Measurements from ENCODE around the gene SPINK8. TPM values are rescaled to one million over a fixed set of nuclear protein-coding genes. Genes with fewer than 3 reads are reported as not detected.

The SPINK8 gene
- total RNA-seq, 1 experiment from 2014 or later, result not detected

DNA sequence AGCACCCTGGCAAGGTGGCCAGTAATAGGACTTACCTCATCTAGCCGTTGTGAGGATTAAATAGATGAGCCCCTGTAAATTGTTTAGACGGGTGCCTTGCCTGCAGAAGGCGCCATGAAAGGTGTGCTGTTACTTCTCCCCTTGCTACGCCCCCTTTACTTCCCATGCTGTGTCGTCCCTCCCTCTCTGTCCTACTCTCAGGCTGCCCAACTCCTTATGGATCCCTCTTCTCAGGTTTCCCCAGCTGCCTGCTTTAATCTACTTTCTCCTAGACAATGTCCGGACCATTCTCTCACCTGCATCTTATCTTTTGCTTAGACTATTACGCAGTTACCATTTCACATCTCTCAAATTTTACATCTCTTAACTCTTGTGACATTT lies 36.9 kb upstream of the SPINK8 start:
- no peaks in the 10 kb centered on the region for H3K23me2 ChIP-seq (ENCODE audit: insufficient read length, low read depth, low read length, poor library complexity, severe bottlenecking)
- no peak overlapping the region for H2AK5ac ChIP-seq (ENCODE audit: insufficient read length, low read length)
- H2AFZ ChIP-seq (ENCODE audit: low read length), result no peak overlapping the region
- H3K79me2 ChIP-seq (ENCODE audit: insufficient read depth, low read length), result no peaks in the 10 kb centered on the region
- peaks cover 18 to 25% of the 10 kb centered on the region in 2 experiments for H3K4me1 Mint-ChIP-seq
- H2BK20ac ChIP-seq (ENCODE audit: low read depth, low read length, poor library complexity, severe bottlenecking), result no peak overlapping the region
- no peaks in the 10 kb centered on the region for H3K9me3 ChIP-seq (ENCODE audit: control insufficient read depth, low read depth, low read length)
- H2BK15ac ChIP-seq (ENCODE audit: low read depth, low read length), result no peak overlapping the region
- no peaks in the 10 kb centered on the region; the same call in 1 of the 2 replicates for H3K27me3 Mint-ChIP-seq (ENCODE audit: low read depth)
- WGBS (ENCODE audit: extremely low coverage, insufficient read length, low lambda C conversion rate), result no CpG with 5 or more reads among the region's 7 CpGs
- no peak overlapping the region for H3K56ac ChIP-seq (ENCODE audit: insufficient read length, low read depth, low read length)
- no peaks in the 10 kb centered on the region for H3K4me1 ChIP-seq (ENCODE audit: insufficient read depth, low read length)
- H4K91ac ChIP-seq (ENCODE audit: insufficient read length, low read depth, low read length), result no peak overlapping the region
- H4K20me1 ChIP-seq (ENCODE audit: control insufficient read depth, insufficient read depth, insufficient read length), result no peaks in the 10 kb centered on the region
- no peaks in the 10 kb centered on the region for H3K79me1 ChIP-seq (ENCODE audit: insufficient read depth, low read depth, low read length, poor library complexity, severe bottlenecking)
- no peaks in the 10 kb centered on the region for H3K27me3 ChIP-seq (ENCODE audit: insufficient read depth, low read length)
- no peak overlapping the region for H3K4ac ChIP-seq (ENCODE audit: low read depth, low read length)
- no peak overlapping the region for H2BK12ac ChIP-seq (ENCODE audit: insufficient read length, low read depth, low read length)
- no peak overlapping the region for H3K14ac ChIP-seq (ENCODE audit: insufficient read depth, low read length)
- H3K18ac ChIP-seq (ENCODE audit: insufficient read length, low read depth, low read length), result no peak overlapping the region
- H2BK5ac ChIP-seq (ENCODE audit: insufficient read length, low read length), result no peak overlapping the region
- H3K4me3 Mint-ChIP-seq, result no peak overlapping the region
- H3K27ac Mint-ChIP-seq, result peak overlapping the region in 1 of 3 experiments; percentile 87; a peak in 2 of 7 replicates
- DNase-seq, result no peak
- H3K9ac ChIP-seq (ENCODE audit: extremely low read depth, insufficient read length, low read length), result no peak overlapping the region
- no peak overlapping the region for H3K27ac ChIP-seq (ENCODE audit: insufficient read length, low read depth, low read length)
- no peak overlapping the region for H4K5ac ChIP-seq (ENCODE audit: insufficient read length, low read depth, low read length)
- no peaks in the 10 kb centered on the region for H3K36me3 Mint-ChIP-seq (ENCODE audit: insufficient read depth in 1 of 3, low read depth in 3 of 3)
- H3K23ac ChIP-seq (ENCODE audit: insufficient read length, low read depth, low read length), result no peak overlapping the region
- TF ChIP-seq, protein P1, sequence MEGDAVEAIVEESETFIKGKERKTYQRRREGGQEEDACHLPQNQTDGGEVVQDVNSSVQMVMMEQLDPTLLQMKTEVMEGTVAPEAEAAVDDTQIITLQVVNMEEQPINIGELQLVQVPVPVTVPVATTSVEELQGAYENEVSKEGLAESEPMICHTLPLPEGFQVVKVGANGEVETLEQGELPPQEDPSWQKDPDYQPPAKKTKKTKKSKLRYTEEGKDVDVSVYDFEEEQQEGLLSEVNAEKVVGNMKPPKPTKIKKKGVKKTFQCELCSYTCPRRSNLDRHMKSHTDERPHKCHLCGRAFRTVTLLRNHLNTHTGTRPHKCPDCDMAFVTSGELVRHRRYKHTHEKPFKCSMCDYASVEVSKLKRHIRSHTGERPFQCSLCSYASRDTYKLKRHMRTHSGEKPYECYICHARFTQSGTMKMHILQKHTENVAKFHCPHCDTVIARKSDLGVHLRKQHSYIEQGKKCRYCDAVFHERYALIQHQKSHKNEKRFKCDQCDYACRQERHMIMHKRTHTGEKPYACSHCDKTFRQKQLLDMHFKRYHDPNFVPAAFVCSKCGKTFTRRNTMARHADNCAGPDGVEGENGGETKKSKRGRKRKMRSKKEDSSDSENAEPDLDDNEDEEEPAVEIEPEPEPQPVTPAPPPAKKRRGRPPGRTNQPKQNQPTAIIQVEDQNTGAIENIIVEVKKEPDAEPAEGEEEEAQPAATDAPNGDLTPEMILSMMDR (conservative IDR thresholded peaks at IDR 0.05), result no peak
- H2BK120ac ChIP-seq (ENCODE audit: low read depth, low read length, poor library complexity, severe bottlenecking), result no peak overlapping the region
- H3T11ph ChIP-seq (ENCODE audit: low read length), result no peak overlapping the region
- H3K4me2 ChIP-seq (ENCODE audit: insufficient read depth, insufficient read length, low read length), result no peak overlapping the region
- H4K8ac ChIP-seq (replicated peaks; ENCODE audit: insufficient read length, low read depth, low read length), result no peak overlapping the region
- H3K9me3 Mint-ChIP-seq, result no peaks in the 10 kb centered on the region; a peak in 1 of 5 replicates
